Myocyte (in vitro differentiated cells): ENCODE results near the gene ADGRG6. TPM values are rescaled to one million over a fixed set of nuclear protein-coding genes. Genes with fewer than 3 reads are reported as not detected.

Experiments used
- DNase-seq: peaks from one replicate; pipeline ENCODE4 v3.0.0-alpha.2; 2012; ENCODE audit warnings: low read depth
- total RNA-seq: library from RNA; depleted of rRNA; stranded (reverse); fragments of >200 nt; gene quantifications from 2 replicates; pipeline ENCODE4 v1.2.3, GENCODE V29; 2014

The ADGRG6 gene
- total RNA-seq, 1 donor from 2014 or later = 1.2 TPM

GRCh38 chr6:142374091-142374770 is 72.4 kb downstream of the ADGRG6 start:
- no peak for DNase-seq

GRCh38 chr6:142374965-142375733 is 73.3 kb downstream of the ADGRG6 start:
- no peak for DNase-seq

- no peak for DNase-seq
These were observed 74.3 kb downstream of the ADGRG6 start for GRCh38 chr6:142376115-142376514.

DNA sequence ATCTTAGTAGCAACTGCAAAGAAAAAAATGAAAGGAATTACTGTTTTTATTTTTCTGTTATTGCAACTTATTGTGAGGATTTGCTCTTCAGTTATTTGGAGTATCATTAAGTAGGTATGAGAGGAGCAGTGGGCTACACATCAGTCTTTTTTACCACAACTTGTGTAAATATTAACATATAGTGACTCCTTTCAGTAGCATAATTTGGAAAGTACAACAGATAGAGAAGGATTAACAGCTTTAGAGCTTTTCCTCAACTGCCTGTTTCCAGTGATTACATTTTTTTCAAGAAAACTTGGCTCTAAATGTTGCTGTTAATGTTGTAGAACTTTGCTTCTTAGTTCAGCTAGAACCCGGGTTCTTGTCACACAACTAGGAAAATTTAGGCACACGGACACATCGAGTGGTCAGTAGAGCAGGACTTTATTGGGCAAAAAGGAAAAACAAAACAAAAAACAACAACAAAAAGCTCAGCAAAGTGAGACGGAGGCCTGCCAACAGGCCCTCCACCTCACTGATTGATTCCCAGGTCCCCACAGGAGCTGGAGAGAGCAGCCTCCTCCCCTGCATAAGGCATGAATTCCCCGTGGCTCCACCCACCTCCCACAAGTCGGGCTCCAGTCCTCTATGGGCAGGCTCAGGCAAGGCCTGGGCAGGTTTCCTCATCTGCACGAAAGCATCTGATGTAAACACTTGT is 75.1 kb downstream of the ADGRG6 start:
- no peak for DNase-seq

DNA sequence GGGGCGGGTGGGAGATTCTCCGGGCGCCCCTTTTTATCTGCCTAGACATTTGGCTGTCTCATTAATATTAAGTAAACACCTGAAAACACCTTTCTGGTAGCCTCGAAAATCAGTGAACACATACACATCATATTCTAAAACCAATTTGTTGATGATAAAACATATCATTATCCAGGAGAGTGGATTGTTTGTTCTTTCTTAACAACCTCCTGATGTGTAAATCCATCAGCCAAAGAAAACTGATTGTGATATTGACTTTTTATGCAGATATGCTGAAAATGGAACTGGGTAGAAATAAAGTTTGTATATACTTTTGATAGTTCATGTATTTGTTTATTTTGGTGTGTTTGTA is 75.7 kb downstream of the ADGRG6 start:
- no peak for DNase-seq

DNA sequence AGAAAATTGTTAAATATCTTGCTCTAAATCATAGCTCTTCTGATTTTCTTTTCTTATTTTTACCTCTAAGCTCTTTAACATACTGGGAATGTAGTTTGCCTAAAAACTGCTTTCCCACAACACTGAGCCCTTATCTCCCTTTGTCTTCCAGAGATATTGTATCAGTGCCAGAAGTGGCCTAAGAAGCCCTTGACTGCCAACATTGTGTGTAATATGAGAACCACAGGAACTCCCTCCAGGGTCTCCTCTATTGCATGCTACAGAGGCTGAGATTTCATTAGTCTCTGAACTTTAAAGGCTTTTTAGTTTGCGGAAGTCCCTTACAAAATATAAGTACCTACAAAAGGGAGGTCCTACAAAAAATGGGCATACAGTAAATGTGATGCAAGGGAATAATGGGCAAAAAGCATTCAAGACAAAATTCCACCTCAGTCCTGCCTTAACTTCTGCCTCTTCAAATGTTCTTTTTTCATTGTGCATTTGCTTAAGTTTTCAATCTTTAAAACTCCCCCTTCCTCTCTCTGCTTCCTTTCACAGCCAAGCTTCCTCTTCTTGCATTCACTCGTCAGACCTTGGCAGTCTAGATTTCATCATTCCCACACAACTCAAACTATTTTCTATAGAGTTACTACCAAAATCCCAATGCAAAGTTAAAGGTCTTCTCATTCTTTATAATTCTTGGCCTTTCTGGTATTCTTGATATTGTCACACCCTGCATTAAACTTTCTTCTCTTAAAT is 76.5 kb downstream of the ADGRG6 start:
- peak; percentile 79 for DNase-seq

- no peak for DNase-seq
These were observed 78.8 kb downstream of the ADGRG6 start for GRCh38 chr6:142380626-142381025.

- no peak for DNase-seq
These were observed 79.4 kb downstream of the ADGRG6 start for GRCh38 chr6:142381181-142381580.

DNA sequence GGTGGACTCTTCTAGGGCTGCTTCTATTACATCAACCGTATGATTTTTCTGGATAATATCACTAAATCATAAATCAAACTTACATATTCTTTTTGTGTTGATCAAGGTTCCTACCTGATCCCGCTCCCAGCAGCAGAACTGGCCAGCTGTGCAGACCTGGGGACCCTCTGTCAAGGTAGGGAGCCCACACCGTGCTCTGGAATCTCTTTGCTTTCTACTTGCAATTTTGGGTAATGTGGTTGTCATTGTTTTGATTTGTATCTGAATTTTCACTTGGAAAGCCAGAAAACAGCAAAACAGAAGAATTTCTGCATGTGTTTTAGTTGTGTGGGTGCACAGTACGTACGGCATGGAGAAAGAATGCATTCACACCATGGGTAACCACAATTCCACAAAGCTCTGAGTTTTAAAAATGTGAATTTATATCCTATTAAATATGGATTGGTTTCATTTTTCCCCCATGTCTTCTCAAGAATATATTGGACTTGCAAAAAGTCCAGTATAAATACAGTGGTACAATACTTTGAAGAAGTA is 80.1 kb downstream of the ADGRG6 start:
- no peak for DNase-seq

- no peak for DNase-seq
These were observed 82.9 kb downstream of the ADGRG6 start for GRCh38 chr6:142384519-142385254.

DNA sequence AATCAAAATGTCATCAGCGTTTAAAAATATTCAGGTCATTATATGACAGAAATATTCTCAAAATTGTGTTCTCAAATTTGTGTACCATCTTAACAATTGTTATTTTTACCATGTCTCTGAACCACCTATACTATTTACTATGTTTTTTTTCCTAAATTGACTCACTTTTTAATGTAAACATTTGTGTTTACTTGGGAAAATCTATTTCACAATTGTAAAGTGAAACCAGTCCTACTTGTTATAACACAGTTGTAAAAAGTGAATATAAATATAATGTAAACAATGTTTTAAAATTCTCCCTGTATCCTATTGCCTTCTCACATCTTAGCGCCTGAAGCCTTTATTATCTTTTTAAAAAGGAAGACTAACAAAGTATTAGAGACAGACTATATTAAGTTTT is 83.5 kb downstream of the ADGRG6 start:
- no peak for DNase-seq

- no peak for DNase-seq
These were observed 84.8 kb downstream of the ADGRG6 start for GRCh38 chr6:142386657-142387056.

GRCh38 chr6:142387997-142388815 is 86.4 kb downstream of the ADGRG6 start:
- DNase-seq = peak; percentile 60

- DNase-seq = no peak
These were observed 93.5 kb downstream of the ADGRG6 start for GRCh38 chr6:142395266-142395665.

DNA sequence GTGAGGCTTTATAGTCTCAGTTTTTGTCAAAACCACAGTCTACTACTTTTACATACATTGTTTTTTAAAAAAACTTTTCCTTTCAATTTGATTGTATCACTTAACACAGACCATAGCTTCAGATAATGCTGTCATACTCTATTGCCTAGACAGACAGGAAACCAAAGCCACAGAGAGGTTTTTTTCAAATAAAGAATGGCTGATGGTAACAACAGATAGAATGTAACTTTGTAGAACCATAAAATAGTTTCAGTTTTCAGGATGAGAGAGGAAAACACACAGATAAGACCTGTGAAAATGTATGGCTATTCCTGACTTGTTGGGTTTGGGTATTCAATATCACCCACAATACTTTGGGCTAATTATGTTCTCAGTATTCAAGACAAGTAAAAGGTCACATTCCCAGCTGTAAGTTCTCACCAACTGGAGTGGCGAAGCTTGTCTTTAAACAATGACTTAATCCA is 94.0 kb downstream of the ADGRG6 start:
- DNase-seq = peak; percentile 82

GRCh38 chr6:142398353-142398752 is 96.5 kb downstream of the ADGRG6 start:
- no peak for DNase-seq

- DNase-seq = no peak
These were observed 97.9 kb downstream of the ADGRG6 start for GRCh38 chr6:142399739-142400138.

DNA sequence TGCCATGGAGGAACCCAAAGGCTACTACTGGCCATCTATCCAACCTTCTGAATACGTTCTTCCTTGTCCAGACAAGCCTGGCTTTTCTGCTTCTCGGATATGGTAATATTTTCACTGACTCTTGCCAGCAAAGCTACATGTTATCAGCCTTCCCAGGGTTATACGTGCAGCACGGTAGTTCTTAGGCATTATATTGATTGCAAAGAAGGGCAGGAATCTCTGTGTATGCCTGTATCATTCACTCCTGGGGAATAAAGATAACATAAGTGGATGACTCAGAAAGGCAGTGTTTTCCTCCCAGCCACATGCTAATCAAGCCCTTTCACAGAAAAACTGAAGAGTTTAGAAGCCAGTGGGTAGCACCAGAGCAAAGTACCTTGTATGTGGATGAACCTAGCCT is 98.7 kb downstream of the ADGRG6 start:
- DNase-seq = no peak

GRCh38 chr6:142401838-142402237 is 100.0 kb downstream of the ADGRG6 start:
- DNase-seq = no peak

DNA sequence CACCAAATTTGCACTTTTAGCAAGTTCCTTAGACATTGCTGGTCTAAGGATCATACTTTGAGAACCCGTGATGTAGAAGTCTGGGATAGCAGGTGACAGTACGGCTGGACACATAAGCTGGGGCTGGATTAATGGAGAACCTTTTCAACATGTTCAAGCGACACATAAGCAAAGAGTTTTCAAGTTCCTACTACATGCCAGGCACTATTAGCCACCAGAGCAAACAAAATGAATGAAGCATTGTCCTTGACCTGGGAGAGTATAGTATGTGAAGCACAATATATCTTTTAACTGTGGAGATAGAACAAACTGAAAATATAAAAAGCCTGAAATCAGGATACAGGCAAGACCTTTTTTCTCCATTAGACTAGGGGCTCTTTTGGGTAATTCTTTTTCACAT is 102.9 kb downstream of the ADGRG6 start:
- DNase-seq = no peak
